NCI-H1092 (cell line): ENCODE measurements around the gene LKAAEAR1.

Experiments
- DNase-seq: peaks from one replicate; lab custom pipeline; 2025; lab: John Stamatoyannopoulos, UW

LKAAEAR1 gene

GRCh38 chr20:64078934-64079272, 5.3 kb downstream of the LKAAEAR1 start:
- DNase-seq, result no peak

GRCh38 chr20:64077876-64078551, 6.2 kb downstream of the LKAAEAR1 start:
- DNase-seq, result no peak

DNA sequence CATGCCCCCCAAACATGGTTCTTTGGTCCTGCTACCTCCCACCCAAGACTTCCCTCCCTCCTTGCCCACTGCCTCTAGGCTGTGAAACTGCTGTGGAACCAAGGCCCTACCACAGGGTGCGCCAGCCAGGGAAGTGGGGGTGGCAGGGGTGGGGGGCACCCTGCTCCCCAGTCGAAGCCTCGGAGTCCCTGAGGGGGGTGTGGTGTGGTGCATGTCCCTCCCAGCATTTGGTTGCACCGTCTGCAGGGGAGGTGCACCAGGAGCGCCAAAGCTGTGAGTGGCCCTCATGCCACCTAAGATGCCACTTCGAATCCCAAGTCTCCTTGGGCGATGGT, 6.7 kb downstream of the LKAAEAR1 start:
- no peak for DNase-seq

DNA sequence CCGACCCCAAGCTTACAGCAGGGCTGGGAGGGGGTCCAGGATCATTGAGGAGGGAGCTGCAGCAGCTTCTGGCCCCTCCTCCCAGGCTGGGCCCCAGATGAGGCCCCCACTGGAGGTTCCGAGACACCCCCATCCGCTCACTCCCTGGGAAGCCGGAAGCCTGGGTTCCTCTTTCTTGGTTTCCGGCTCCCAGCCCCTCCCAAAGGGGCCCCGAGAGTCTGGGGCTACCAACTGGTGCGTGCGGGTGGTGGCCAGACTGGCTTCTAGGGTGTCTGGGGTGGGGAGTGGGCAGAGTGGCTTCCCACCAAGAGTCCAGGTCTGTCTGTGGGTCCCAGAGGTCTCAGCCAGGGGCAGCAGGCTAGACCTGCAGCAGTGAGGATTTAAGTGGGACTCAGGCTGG, 7.1 kb downstream of the LKAAEAR1 start:
- DNase-seq, result no peak

DNA sequence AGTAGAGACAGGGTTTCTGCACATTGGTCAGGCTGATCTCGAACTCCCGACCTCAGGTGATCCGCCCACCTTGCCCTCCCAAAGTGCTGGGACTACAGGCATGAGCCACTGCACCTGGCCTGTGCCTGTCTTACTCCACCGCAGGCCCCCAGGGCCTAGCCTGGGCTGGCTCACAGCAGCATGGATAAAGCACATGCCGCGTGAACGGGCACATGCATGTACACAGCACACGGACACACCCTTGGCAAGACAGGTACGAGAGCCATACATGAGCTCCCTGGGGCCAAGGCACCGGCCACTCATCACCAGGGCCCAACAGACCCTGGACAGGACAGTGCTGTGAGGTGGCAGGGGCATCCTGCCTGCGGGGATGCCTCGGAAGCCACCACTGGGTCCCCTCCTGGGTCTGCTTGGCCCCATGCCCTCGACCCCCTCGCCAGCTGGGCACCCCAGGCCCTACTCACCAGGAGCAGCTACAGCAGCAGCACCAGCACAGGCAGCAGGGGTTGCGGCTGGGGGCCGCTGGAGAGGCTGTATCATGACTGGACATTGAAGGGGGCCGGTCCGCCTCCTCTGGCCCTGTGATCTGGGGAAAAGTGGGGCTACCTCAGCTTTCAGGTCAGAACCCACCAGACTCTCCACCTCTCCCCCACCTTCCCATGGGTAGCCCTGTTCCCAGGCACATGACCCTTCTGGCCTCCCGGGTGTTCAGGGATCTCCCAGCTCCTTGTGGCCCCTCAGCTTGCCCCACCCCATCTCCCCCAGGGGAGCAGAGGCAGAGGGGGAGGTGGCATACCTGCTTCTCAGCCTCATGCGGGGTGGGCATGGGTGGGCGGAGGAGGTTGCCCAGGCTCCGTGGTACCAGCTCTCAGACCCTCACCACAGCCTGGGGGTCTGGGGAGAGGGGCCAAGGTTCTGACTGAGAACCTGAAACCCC, 7.9 kb downstream of the LKAAEAR1 start:
- no peak for DNase-seq

- DNase-seq, result no peak
These were observed 8.6 kb downstream of the LKAAEAR1 start for GRCh38 chr20:64075556-64075955.

DNA sequence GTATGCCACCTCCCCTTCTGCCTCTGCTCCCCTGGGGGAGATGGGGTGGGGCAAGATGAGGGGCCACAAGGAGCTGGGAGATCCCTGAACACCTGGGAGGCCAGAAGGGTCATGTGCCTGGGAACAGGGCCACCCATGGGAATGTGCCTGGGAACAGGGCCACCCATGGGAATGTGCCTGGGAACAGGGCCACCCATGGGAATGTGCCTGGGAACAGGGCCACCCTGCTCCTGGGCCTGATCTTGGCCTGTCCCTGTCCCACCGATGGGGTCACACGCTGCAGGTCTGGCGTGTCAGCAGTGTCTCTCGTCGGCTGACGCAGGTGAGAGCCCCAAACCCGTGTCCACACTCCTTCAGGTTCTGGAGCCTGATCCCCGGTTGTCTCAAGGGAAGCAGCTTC, 9.2 kb downstream of the LKAAEAR1 start:
- DNase-seq, result no peak

- DNase-seq, result no peak
These were observed 9.9 kb downstream of the LKAAEAR1 start for GRCh38 chr20:64074184-64074789.

- no peak for DNase-seq
These were observed 10.6 kb downstream of the LKAAEAR1 start for GRCh38 chr20:64073476-64074183.

DNA sequence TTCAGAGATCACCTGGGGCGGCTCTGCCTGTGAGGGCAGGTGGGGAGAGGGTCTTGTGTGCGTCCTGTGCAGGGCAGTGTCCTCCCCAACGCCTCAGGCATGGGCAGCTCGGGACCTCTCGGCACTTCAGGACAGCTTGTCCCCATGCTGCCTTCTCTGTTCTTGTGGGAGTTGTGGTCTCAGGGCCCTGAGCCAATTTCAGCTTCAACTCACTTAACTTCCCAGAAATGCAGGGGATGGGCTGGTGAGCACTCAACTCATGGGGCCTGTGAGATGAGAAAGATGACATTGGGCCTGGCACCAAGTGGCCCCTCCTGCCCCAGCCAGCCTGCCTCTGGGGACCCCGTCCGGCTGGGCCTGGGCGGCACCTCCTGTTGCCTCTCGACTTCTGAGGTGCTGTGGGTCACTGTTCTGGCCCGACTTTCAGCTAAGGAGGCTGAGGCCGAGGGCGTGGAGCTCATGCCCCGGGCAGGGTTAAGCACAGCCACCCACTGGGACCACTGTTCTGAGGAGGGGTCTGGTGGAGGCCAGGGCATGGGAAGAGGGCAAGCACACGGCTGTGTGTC, 11.6 kb downstream of the LKAAEAR1 start:
- DNase-seq, result no peak

- no peak for DNase-seq
These were observed 12.6 kb downstream of the LKAAEAR1 start for GRCh38 chr20:64071341-64072332.

DNA sequence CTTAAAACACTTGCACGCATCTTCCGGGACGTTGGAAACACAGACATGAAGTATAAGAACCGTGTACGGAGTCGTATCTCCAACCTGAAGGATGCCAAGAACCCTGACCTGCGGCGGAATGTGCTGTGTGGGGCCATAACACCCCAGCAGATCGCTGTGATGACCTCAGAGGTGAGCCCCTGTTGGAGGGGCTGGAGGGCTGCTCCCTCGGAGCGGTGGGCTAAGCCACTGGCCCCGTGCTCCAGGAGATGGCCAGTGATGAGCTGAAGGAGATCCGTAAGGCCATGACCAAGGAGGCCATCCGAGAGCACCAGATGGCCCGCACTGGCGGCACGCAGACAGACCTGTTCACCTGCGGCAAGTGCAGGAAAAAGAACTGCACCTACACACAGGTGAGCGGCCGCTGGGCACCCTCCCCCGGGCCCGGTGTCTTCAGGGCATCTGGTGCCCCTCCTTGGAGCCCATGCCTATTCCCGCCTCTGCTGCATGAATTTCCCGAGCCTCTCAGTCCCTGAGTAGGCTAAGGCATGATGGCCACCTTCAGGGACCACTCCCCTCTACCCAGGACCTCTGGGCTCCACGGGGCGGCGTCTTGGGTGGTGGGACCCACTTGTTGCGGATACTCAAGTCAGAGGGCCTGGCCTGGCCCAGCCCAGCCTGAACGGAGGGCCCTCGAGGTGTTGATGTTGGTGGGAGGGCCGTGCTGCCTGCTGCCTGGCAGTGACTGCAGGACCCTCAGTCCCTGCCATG, 13.8 kb downstream of the LKAAEAR1 start:
- DNase-seq, result no peak

GRCh38 chr20:64069614-64070243, 14.5 kb downstream of the LKAAEAR1 start:
- no peak for DNase-seq

GRCh38 chr20:64069209-64069613, 15.0 kb downstream of the LKAAEAR1 start:
- DNase-seq, result no peak

DNA sequence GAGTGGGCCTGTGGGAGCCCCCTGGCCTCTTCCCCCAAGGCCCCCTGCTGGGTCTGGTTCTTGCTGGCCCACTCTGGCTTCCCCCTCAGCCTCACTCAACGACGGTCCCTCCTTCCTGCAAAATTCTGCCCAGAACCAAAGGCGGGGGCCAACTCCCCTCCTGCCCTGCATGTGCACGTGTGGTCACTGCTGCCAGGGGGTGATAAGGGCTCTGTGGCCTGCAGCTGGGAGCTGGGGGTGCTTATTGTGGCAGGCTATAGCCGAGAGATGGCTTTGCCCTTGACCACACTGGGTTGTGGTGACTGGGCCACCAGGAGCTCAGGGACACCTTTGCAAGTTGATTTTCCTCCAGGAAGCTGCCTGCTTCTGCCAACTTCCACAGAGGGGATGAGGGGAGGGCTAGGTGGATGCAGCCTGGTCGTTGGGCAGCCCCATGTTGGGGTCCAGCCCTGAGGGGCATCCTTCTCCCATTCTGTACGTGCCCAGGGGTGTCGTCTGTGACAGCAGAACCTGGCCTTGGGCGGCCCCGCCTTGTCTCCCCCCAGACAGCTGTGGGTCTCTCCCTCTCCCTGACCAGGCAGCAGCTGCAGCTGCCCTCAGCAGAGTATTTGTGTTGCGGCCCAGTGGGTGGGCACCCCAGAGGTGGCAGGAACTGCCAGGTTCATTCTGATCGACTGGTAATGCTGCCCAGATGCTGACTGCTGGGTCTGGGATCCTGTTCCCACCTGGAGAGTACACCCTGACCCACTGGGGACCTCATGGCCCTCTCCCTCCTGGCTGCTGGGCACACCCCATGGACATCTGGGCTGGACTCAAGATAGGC, 15.6 kb downstream of the LKAAEAR1 start:
- DNase-seq, result no peak

- no peak for DNase-seq
These were observed 16.4 kb downstream of the LKAAEAR1 start for GRCh38 chr20:64067733-64068307.

- DNase-seq, result no peak
These were observed 17.1 kb downstream of the LKAAEAR1 start for GRCh38 chr20:64067005-64067632.

- DNase-seq, result no peak
These were observed 18.2 kb downstream of the LKAAEAR1 start for GRCh38 chr20:64065974-64066343.
